ENCODE data around the gene PDE4A. TPM values are rescaled to one million over a fixed set of nuclear protein-coding genes. Genes with fewer than 3 reads are reported as not detected.
"Not testable (repeated sequence)": the region's sequence is repeated elsewhere in the genome, so short reads cannot be mapped to it uniquely, and the experiment has no call there.

Gene PDE4A
- total RNA-seq, 1 experiment from 2014 or later: 0.42 TPM

- Mint-ChIP-seq H3K4me1 (ENCODE audit: insufficient read depth, unreplicated experiment) (no peaks in the 10 kb centered on the region), H3K27ac (ENCODE audit: low read depth, unreplicated experiment) (no peak overlapping the region), H3K36me3 (ENCODE audit: insufficient read depth, unreplicated experiment) (no peaks in the 10 kb centered on the region), H3K4me3 (ENCODE audit: unreplicated experiment) (no peak overlapping the region), H3K27me3 (ENCODE audit: insufficient read depth, unreplicated experiment) (no peaks in the 10 kb centered on the region), H3K9me3 (ENCODE audit: unreplicated experiment) (no peaks in the 10 kb centered on the region)
- peak; percentile 38 for DNase-seq (ENCODE audit: unreplicated experiment)
- no TSS peak for BruUV-seq (replicated peaks)
- TF ChIP-seq CTCF (IDR thresholded peaks at IDR 0.05; ENCODE audit: unreplicated experiment): no peak
- CTCF ChIA-PET: interaction anchor here (0.6 to 1.1 kb wide), 4 partner anchors 16 to 1143 kb away, joined by 3 to 4 read pairs (median 3); no protein-coding TSS in a partner anchor
- intact Hi-C loops (cut with micrococcal nuclease): no loop called here
- POLR2A ChIA-PET: no interaction called here
Observed at GRCh38 chr19:10454267-10454666, 33.9 kb downstream of the PDE4A start.

- H3K9me3 Mint-ChIP-seq (ENCODE audit: unreplicated experiment); intact Hi-C loops (cut with micrococcal nuclease); BruUV-seq (replicated peaks); H3K4me3 Mint-ChIP-seq (ENCODE audit: unreplicated experiment); POLR2A ChIA-PET; DNase-seq (ENCODE audit: unreplicated experiment); H3K27me3 Mint-ChIP-seq (ENCODE audit: insufficient read depth, unreplicated experiment); H3K36me3 Mint-ChIP-seq (ENCODE audit: insufficient read depth, unreplicated experiment); H3K27ac Mint-ChIP-seq (ENCODE audit: low read depth, unreplicated experiment): not testable (repeated sequence)
- H3K4me1 Mint-ChIP-seq (ENCODE audit: insufficient read depth, unreplicated experiment): peaks cover 11% of the 10 kb centered on the region
- CTCF ChIA-PET: interaction anchor here (0.7 to 0.9 kb wide), 3 partner anchors 13 to 119 kb away, joined by 3 read pairs; no protein-coding TSS in a partner anchor
Observed at GRCh38 chr19:10458733-10459132, 38.4 kb downstream of the PDE4A start.

- DNase-seq (ENCODE audit: unreplicated experiment): no peak
- H3K27me3 Mint-ChIP-seq (ENCODE audit: insufficient read depth, unreplicated experiment): no peaks in the 10 kb centered on the region
- intact Hi-C loops (cut with micrococcal nuclease): no loop called here
- BruUV-seq (replicated peaks): no TSS peak
- CTCF ChIA-PET: interaction anchor here (0.7 to 0.9 kb wide), 2 partner anchors 24 to 57 kb away, joined by 3 to 4 read pairs; no protein-coding TSS in a partner anchor
- H3K27ac Mint-ChIP-seq (ENCODE audit: low read depth, unreplicated experiment): no peak overlapping the region
- no peaks in the 10 kb centered on the region for H3K9me3 Mint-ChIP-seq (ENCODE audit: unreplicated experiment)
- H3K36me3 Mint-ChIP-seq (ENCODE audit: insufficient read depth, unreplicated experiment): no peaks in the 10 kb centered on the region
- no peak for TF ChIP-seq CTCF (IDR thresholded peaks at IDR 0.05; ENCODE audit: unreplicated experiment)
- POLR2A ChIA-PET: no interaction called here
- H3K4me1 Mint-ChIP-seq (ENCODE audit: insufficient read depth, unreplicated experiment): peaks cover 11% of the 10 kb centered on the region
- peak overlapping the region; percentile 59 for H3K4me3 Mint-ChIP-seq (ENCODE audit: unreplicated experiment)
Observed at GRCh38 chr19:10460714-10461046, 40.3 kb downstream of the PDE4A start.

DNA sequence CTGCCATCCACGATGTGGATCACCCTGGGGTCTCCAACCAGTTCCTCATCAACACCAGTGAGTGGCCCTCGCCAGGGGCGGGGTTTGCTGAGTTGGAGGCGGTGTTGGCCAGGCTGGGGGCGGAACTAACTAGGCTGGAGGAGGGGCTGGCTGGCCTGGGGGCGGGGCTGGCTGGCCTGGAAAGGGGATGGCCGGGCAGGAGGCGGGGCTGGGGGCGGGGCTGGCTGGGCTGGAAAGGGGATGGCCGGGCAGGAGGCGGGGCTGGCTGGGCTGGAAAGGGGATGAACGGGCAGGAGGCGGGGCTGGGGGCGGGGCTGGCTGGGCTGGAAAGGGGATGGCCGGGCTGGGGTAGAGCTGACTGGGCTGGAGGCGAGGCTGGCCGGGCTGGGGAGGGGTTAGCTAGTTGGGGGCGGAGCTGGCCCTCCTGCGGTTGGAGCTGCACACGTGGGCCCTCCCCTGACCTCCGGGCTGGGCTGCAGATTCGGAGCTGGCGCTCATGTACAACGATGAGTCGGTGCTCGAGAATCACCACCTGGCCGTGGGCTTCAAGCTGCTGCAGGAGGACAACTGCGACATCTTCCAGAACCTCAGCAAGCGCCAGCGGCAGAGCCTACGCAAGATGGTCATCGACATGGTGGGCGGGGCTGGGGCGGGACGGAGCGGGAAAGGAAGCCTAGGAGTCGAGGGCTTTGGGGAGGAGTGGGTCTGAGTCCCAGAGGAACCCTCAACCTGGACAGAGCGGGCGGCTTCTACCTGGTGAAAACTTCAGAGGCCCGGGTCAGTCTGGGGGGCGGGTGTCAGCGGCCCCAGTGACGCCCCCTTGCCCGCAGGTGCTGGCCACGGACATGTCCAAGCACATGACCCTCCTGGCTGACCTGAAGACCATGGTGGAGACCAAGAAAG, 41.0 kb downstream of the PDE4A start:
- POLR2A ChIA-PET: no interaction called here
- TF ChIP-seq CTCF (IDR thresholded peaks at IDR 0.05; ENCODE audit: unreplicated experiment): no peak
- peak; percentile 94 for DNase-seq (ENCODE audit: unreplicated experiment)
- Mint-ChIP-seq H3K4me1 (ENCODE audit: insufficient read depth, unreplicated experiment) (peaks cover 11% of the 10 kb centered on the region), H3K27ac (ENCODE audit: low read depth, unreplicated experiment) (no peak overlapping the region), H3K9me3 (ENCODE audit: unreplicated experiment) (no peaks in the 10 kb centered on the region), H3K36me3 (ENCODE audit: insufficient read depth, unreplicated experiment) (no peaks in the 10 kb centered on the region), H3K27me3 (ENCODE audit: insufficient read depth, unreplicated experiment) (no peaks in the 10 kb centered on the region), H3K4me3 (ENCODE audit: unreplicated experiment) (peak overlapping the region; percentile 59)
- intact Hi-C loops (cut with micrococcal nuclease): no loop called here
- no TSS peak for BruUV-seq (replicated peaks)
- CTCF ChIA-PET: interaction anchor here (0.7 kb wide), 1 partner anchor 58 kb away, joined by 4 read pairs; no protein-coding TSS in a partner anchor

DNA sequence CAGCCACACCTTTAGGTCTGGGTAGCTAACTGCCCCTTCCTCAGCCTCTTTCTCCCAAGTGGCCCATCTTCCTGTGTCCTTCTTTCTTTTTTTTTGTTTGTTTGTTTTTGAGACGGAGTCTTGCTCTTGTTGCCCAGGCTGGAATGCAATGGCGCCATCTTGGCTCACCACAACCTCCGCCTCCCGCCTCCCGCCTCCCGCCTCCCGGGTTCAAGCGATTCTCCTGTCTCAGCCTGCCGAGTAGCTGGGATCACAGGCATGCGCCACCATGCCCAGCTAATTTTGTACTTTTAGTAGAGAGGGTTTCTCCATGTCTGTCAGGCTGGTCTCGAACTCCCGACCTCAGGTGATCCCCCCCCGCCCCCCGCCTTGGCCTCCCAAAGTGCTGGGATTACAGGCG, 41.7 kb downstream of the PDE4A start:
- H3K9me3 Mint-ChIP-seq (ENCODE audit: unreplicated experiment); H3K27ac Mint-ChIP-seq (ENCODE audit: low read depth, unreplicated experiment); BruUV-seq (replicated peaks); DNase-seq (ENCODE audit: unreplicated experiment); H3K36me3 Mint-ChIP-seq (ENCODE audit: insufficient read depth, unreplicated experiment); H3K27me3 Mint-ChIP-seq (ENCODE audit: insufficient read depth, unreplicated experiment); POLR2A ChIA-PET; intact Hi-C loops (cut with micrococcal nuclease): not testable (repeated sequence)
- CTCF ChIA-PET: interaction anchor here (1.1 kb wide), 1 partner anchor 105 kb away, joined by 4 read pairs; no protein-coding TSS in a partner anchor
- H3K4me1 Mint-ChIP-seq (ENCODE audit: insufficient read depth, unreplicated experiment): peaks cover 11% of the 10 kb centered on the region
- H3K4me3 Mint-ChIP-seq (ENCODE audit: unreplicated experiment): peak overlapping the region; percentile 59
